Upper lobe of right lung (tissue), 1 donor: Measurements from ENCODE around the gene PALB2. TPM values are rescaled to one million over a fixed set of nuclear protein-coding genes. Genes with fewer than 3 reads are reported as not detected.

Experiments
- ATAC-seq: fragments of 200-7000 bp; cut with Tn5 transposase; one replicate; pipeline ENCODE4 v1.9.1; 2020; ENCODE audit warnings: mild to moderate bottlenecking, moderate library complexity
- DNase-seq: peaks from one replicate; pipeline ENCODE4 v3.0.0-alpha.2; 2020
- H3K27ac ChIP-seq: fragments of 200-600 bp; one replicate; pipeline ENCODE4 v1.8.0; 2022
- H3K27me3 ChIP-seq: fragments of 200-600 bp; one replicate; pipeline ENCODE4 v1.8.0; 2022; ENCODE audit warnings: mild to moderate bottlenecking
- H3K36me3 ChIP-seq: fragments of 200-600 bp; one replicate; pipeline ENCODE4 v1.8.0; 2022
- H3K4me1 ChIP-seq: fragments of 200-600 bp; one replicate; pipeline ENCODE4 v1.8.0; 2022
- H3K4me3 ChIP-seq: fragments of 200-600 bp; one replicate; pipeline ENCODE4 v1.8.0; 2022; ENCODE audit warnings: mild to moderate bottlenecking
- H3K9me3 ChIP-seq: fragments of 200-600 bp; one replicate; pipeline ENCODE4 v1.8.0; 2022
- intact Hi-C: fragments of 100-400 bp; cut with DNase I; formaldehyde crosslinking; loops from one replicate; pipeline ENCODE4 v1.11.0; 2022
- total RNA-seq: library from RNA; stranded (reverse); fragmentation: NEBNext Ultra II Directional; extraction: Animal tissue kit (Norgen Biotek cat#: 25700); gene quantifications from one replicate; pipeline ENCODE4 v1.2.1, GENCODE V29; 2021
- TF ChIP-seq, protein P1 (sequence below): fragments of 200-600 bp; IDR thresholded peaks from one replicate; pipeline ENCODE4 v1.8.0; 2022; ENCODE audit warnings: antibody characterized with exemption
- donor health status: DM: no; HTN: yes; CAD: no; lungs with severe emphysema.

Gene PALB2
- total RNA-seq, 1 donor from 2014 or later: 11.7 TPM

DNA sequence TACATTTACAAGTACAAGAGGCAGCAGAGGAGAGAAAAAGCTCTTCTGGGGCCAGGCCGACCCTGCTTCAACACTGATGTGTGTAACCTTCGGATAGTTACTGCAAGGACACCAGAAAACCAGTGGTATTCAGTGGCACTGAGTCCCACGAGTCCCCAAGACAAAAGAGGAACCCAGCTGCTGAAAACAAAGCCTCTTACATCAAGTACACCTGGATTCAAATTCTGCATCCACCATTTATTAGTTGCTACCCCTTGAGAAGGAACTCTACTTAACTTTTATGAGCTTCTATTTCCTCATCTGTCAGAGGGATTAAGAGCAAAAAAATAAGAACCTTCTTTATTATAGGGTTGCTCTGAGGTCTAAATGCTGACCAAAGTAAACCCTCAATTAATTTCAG lies 86.6 kb downstream of the PALB2 start:
- TF ChIP-seq, protein P1, sequence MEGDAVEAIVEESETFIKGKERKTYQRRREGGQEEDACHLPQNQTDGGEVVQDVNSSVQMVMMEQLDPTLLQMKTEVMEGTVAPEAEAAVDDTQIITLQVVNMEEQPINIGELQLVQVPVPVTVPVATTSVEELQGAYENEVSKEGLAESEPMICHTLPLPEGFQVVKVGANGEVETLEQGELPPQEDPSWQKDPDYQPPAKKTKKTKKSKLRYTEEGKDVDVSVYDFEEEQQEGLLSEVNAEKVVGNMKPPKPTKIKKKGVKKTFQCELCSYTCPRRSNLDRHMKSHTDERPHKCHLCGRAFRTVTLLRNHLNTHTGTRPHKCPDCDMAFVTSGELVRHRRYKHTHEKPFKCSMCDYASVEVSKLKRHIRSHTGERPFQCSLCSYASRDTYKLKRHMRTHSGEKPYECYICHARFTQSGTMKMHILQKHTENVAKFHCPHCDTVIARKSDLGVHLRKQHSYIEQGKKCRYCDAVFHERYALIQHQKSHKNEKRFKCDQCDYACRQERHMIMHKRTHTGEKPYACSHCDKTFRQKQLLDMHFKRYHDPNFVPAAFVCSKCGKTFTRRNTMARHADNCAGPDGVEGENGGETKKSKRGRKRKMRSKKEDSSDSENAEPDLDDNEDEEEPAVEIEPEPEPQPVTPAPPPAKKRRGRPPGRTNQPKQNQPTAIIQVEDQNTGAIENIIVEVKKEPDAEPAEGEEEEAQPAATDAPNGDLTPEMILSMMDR: no peak
- Histone ChIP-seq H3K27ac (no peak overlapping the region), H3K4me3 (no peak overlapping the region), H3K36me3 (peaks cover 45% of the 10 kb centered on the region), H3K4me1 (peaks cover 21% of the 10 kb centered on the region), H3K9me3 (no peaks in the 10 kb centered on the region), H3K27me3 (no peaks in the 10 kb centered on the region)
- ATAC-seq: no peak
- intact Hi-C loops: no loop called here
- no peak for DNase-seq

Other genes with a start within 250 kb of the PALB2 start
- gene COG7, start 188.1 kb downstream of the PALB2 start, total RNA-seq: 21.2 TPM
- 161 TPM for gene GGA2, start 130.8 kb downstream of the PALB2 start, total RNA-seq
- 15.3 TPM for gene EARS2, start 84.0 kb downstream of the PALB2 start, total RNA-seq
- 42.3 TPM for gene UBFD1, start 83.6 kb downstream of the PALB2 start, total RNA-seq
- gene NDUFAB1, start 45.0 kb downstream of the PALB2 start, total RNA-seq: 49.2 TPM
- 48.7 TPM for gene DCTN5, start 156 bp upstream of the PALB2 start, total RNA-seq
- 1.8 TPM for gene PLK1, start 37.6 kb upstream of the PALB2 start, total RNA-seq
- 0.29 TPM for gene ERN2, start 71.9 kb upstream of the PALB2 start, total RNA-seq
- gene CHP2, start 113.7 kb upstream of the PALB2 start, total RNA-seq: not detected
- 25.2 TPM for gene PRKCB, start 194.7 kb upstream of the PALB2 start, total RNA-seq